NB4 (cell line): ENCODE data around the gene GJD2.

Experiments
- DNase-seq: peaks from one replicate; pipeline ENCODE4 v3.0.0; 2010; ENCODE audit warnings: low read depth
- H3K4me3 ChIP-seq: one replicate; pipeline ENCODE4 v1.5.1; 2011; ENCODE audit warnings: mild to moderate bottlenecking, low read depth, low read length, moderate library complexity
- MYC ChIP-seq: IDR thresholded peaks from 2 replicates; pipeline ENCODE4 v1.6.1; 2011; ENCODE audit warnings: low read depth, low read length
- POLR2A ChIP-seq: IDR thresholded peaks from 2 replicates; pipeline ENCODE4 v1.6.1; 2011; ENCODE audit warnings: mild to moderate bottlenecking; ENCODE audit not compliant: insufficient read length; ENCODE audit errors: extremely low read depth
- TF ChIP-seq, protein P1 (sequence below): IDR thresholded peaks from 2 replicates; pipeline ENCODE4 v1.6.1; 2011; ENCODE audit warnings: low read depth, low read length
- TF ChIP-seq, protein P2 (sequence below): IDR thresholded peaks from one replicate; pipeline ENCODE4 v1.5.1; 2012; ENCODE audit warnings: low read depth, low read length

The GJD2 gene

DNA sequence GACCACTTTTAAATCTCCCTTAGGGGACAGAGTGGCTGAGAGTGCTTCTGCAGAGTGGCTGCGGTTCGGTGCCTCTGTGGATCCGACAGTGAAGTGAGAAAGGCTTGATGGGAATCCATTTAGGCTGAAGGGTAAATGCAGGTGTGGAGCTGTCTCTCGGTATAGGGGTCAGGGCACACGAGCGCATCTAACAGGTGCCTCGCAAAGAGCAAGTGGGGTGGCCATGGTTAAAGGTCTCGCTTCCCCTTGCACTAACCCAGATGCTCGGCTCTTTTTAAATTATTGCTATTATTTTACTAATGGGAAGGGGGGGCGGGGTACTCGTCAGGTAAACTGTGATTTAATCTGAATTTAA, 598 bp upstream of the GJD2 start:
- no peak for DNase-seq
- no peak for TF ChIP-seq POLR2A
- H3K4me3 ChIP-seq, result no peak overlapping the region

DNA sequence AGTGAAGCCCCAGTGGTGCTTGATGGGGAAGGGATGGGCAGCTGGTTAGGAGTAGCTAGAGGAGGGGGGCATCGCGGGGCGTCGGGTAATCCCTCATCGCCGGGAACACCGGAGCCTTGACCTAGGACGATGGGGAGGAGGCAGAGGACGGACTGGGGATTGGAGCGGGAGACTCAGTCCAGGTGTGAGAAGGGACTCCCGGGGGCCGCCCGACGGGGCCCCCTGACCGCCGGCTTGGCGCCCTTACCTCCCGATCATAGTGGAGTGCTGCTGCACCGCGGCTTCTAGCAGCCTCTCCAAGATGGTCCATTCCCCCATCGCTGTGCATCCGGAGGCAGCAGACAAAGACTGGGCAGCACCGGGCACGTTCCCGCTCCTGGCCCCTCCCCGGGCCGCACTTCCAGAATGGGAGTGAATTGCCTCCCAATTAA, 612 bp downstream of the GJD2 start:
- DNase-seq, result no peak
- no peak overlapping the region for H3K4me3 ChIP-seq

DNA sequence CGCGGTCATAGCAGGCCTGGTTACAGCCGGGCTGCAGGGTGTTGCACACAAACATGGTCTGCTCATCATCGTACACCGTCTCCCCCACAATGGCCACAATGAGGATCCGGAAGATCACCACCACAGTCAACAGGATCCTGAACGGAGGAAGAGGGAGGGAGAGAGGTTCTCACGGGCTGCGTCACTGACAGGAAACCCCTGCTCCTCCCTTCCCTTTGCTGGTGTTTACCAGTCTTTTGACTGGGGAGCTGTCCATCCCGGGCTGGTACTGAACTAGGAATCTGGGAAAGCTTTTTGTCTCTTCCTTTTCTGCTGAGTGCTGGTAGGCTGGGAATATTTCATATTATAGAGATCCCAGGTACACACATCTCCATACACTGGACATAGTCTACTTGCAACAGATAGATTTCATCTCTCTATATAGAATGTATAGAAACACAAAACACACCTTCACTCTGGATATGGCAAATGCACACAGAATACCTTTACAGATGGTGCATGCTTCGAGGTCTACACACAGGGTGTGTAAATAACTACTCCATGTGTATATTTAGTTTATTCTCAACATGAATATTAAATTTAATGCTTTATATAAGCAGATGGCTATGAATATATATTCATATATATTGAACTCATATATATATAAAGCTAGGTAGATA, 1.4 kb downstream of the GJD2 start:
- TF ChIP-seq, protein P1, sequence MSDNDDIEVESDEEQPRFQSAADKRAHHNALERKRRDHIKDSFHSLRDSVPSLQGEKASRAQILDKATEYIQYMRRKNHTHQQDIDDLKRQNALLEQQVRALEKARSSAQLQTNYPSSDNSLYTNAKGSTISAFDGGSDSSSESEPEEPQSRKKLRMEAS, result no peak
- TF ChIP-seq POLR2A (no peak), MYC (no peak)
- TF ChIP-seq, protein P2, sequence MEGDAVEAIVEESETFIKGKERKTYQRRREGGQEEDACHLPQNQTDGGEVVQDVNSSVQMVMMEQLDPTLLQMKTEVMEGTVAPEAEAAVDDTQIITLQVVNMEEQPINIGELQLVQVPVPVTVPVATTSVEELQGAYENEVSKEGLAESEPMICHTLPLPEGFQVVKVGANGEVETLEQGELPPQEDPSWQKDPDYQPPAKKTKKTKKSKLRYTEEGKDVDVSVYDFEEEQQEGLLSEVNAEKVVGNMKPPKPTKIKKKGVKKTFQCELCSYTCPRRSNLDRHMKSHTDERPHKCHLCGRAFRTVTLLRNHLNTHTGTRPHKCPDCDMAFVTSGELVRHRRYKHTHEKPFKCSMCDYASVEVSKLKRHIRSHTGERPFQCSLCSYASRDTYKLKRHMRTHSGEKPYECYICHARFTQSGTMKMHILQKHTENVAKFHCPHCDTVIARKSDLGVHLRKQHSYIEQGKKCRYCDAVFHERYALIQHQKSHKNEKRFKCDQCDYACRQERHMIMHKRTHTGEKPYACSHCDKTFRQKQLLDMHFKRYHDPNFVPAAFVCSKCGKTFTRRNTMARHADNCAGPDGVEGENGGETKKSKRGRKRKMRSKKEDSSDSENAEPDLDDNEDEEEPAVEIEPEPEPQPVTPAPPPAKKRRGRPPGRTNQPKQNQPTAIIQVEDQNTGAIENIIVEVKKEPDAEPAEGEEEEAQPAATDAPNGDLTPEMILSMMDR, result no peak
- DNase-seq, result peak; percentile 12
- H3K4me3 ChIP-seq, result no peak overlapping the region

More for the DNA sequence above, 612 bp downstream of the GJD2 start:
- TF ChIP-seq, protein P2, result no peak
- TF ChIP-seq, protein P1, result no peak
- TF ChIP-seq MYC (no peak), POLR2A (no peak)

DNA sequence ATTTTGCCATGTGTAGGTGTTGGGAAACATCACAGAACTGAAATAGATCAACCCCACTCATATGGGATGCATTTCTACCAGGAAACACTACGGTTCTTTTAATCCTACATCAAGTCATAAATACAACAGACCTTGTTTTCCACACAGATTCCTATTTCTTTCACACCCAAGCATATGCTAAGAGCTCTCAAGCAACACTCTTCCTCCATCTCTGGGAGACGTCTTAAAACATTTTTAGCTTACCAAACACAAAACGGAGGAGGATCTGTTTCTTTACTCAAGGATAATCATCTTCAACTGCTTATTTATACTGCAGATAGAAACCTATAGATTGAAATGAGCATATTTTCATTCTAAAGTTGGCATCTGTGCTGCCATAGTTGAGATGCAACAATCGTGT, 5.1 kb downstream of the GJD2 start:
- no peak for DNase-seq
- TF ChIP-seq, protein P1, result no peak
- no peak for TF ChIP-seq POLR2A
- TF ChIP-seq MYC, result no peak
- TF ChIP-seq, protein P2, result no peak
- H3K4me3 ChIP-seq, result no peak overlapping the region

DNA sequence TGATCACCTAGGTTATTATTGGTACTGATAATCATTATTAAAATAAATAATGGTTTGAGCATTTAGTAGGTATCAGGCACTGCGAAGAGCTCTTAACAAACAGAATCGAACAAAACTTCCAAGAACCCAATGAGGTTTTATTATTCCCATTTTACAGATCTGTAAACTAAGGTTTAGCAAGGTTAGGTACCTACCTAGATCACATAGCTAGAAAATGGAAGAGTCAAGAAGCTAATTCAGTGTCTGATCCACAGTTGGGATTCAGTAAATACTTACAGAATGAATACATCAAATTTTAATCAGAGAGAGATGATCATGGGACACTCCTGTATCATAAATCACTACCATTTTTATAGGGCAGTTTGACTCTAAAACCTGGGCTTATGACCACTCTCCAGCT, 15.5 kb downstream of the GJD2 start:
- no peak overlapping the region for H3K4me3 ChIP-seq
- TF ChIP-seq, protein P1, result no peak
- TF ChIP-seq POLR2A, result no peak
- TF ChIP-seq, protein P2, result no peak
- DNase-seq, result no peak

DNA sequence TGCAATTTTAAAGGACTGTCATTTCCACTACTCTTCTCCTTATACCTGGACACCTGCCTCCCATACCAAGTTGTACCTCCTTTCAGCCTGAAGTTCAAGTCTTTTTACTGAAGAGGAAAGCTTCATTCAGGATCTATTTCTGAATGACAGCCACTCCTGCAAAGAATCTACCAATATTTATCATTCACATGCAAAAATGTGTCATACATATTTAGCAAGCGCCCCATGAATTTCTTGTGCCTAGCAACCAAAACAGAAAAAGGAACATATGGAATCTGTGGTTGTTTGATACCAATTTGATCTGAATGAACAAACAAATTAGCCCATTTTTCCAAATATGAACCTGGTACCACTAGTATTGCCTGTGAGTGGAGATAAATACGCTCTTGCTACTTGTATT, 16.8 kb downstream of the GJD2 start:
- TF ChIP-seq MYC, result no peak
- TF ChIP-seq, protein P2, result no peak
- TF ChIP-seq POLR2A, result no peak
- TF ChIP-seq, protein P1, result no peak
- DNase-seq, result no peak
- H3K4me3 ChIP-seq, result no peak overlapping the region
